Esophagus muscularis mucosa (tissue), 3 donors: ENCODE measurements around the gene GRM4.

Experiments used
- CTCF ChIP-seq, 3 experiments: fragments of 200-600 bp in 2 of 3; fragments of 450-650 bp in 1 of 3; sonication (generic) in 2 of 3; IDR thresholded peaks; one replicate each; pipeline ENCODE4 v1.5.1; 2017 to 2019; ENCODE audit warnings: antibody characterized with exemption in 3 of 3, mild to moderate bottlenecking in 2 of 3, moderate library complexity in 1 of 3
- EP300 ChIP-seq: sonication (generic); formaldehyde crosslinking; IDR thresholded peaks from one replicate; pipeline ENCODE4 v1.6.1; 2017; ENCODE audit warnings: antibody characterized with exemption

- no peak for TF ChIP-seq EP300
- TF ChIP-seq CTCF (IDR thresholded peaks at IDR 0.05): no peak
Measured at GRCh38 chr6:34146801-34147592, 1.1 kb upstream of the GRM4 start.
